ENCODE measurements around the gene MVB12B. TPM values are rescaled to one million over a fixed set of nuclear protein-coding genes. Genes with fewer than 3 reads are reported as not detected.
A peak's percentile ranks its signal among the peaks of the same experiment; 100 is the strongest.

MVB12B gene
- total RNA-seq, 2 donors from 2014 or later: 18.6 to 19.7 TPM

- Histone ChIP-seq H3K36me3 (ENCODE audit: control insufficient read depth, insufficient read depth, low read length) (no peaks in the 10 kb centered on the region), H3K4me1 (ENCODE audit: control insufficient read depth, insufficient read depth, low read length) (peaks cover 6% of the 10 kb centered on the region), H3K27me3 (ENCODE audit: control insufficient read depth, insufficient read depth, low read length, poor library complexity, severe bottlenecking) (peaks cover 12% of the 10 kb centered on the region), H3K9ac (ENCODE audit: extremely low read depth, low read length, poor library complexity, severe bottlenecking) (no peak overlapping the region), H3K9me3 (ENCODE audit: control insufficient read depth, low read length) (no peaks in the 10 kb centered on the region), H3K27ac (ENCODE audit: low read depth, low read length) (no peak overlapping the region), H3K4me3 (ENCODE audit: low read length) (no peak overlapping the region)
- Mint-ChIP-seq H3K4me1 (peaks cover 8% of the 10 kb centered on the region), H3K27me3 (ENCODE audit: insufficient read depth) (peaks cover 17% of the 10 kb centered on the region), H3K27ac (no peak overlapping the region), H3K9me3 (no peaks in the 10 kb centered on the region), H3K36me3 (ENCODE audit: low read depth) (no peaks in the 10 kb centered on the region), H3K4me3 (peak overlapping the region; percentile 53)
- 12 to 15% methylated on average over 21 to 37 of the region's 37 CpGs for WGBS, 2 experiments (ENCODE audit: insufficient coverage in 1 of 2, insufficient read length in 1 of 2)
- peak; percentile 99 for TF ChIP-seq CTCF (conservative IDR thresholded peaks at IDR 0.05)
- peak; percentile 97 for DNase-seq
Observed at GRCh38 chr9:126500600-126501382, 174.2 kb downstream of the MVB12B start.

DNA sequence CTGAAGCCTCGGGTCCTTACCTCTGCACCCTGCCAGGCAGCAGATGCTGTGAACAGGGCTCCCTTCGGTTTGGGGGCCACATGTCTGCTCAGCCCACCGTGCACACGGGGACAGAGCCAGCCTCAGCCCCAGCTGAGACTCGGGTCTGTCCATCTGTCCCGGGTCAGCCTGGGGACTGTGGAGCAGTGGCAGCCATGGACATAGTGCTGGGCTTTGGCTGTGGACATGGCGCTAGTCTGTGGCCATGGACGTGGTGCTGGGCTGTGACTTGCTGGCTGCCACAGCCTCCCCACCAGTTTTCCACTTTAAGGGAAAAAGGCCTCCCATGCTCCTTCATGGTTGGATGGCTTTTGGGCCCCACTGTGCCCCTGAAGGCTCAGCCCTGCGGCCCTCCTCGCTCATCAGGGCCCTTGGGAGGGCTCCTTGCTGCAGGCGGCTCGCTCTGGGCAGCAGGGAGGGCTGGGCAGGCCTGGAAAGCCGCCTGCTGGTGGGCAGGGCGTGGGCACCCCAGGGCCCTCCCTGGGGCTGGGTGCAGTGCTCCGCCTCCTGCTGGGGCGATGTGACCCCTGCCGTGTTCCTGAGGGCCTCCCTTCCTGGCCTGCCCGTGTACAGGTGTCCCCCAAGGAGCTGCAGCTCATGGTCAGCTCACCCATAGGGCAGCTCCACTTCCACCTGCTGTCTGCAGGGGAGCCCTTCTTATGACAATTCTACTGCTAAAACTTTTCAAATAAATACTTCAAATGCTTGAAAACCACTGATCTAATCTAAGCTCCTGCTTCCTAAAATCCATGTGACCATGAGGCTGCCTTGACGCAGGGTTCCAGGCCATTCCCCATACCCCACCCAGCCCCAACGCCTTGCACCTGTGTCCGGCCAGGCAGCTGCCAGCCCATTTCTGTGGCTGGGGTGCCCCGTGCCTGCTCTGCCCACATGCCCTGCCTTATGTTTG lies 175.0 kb downstream of the MVB12B start:
- peaks cover 20% of the 10 kb centered on the region for H3K27me3 Mint-ChIP-seq (ENCODE audit: insufficient read depth)
- peak; percentile 48 for DNase-seq
- no peaks in the 10 kb centered on the region for H3K9me3 Mint-ChIP-seq
- H3K27me3 ChIP-seq (ENCODE audit: control insufficient read depth, insufficient read depth, low read length, poor library complexity, severe bottlenecking): peaks cover 12% of the 10 kb centered on the region
- no peak overlapping the region for H3K27ac ChIP-seq (ENCODE audit: low read depth, low read length)
- no peaks in the 10 kb centered on the region for H3K36me3 Mint-ChIP-seq (ENCODE audit: low read depth)
- peaks cover 8% of the 10 kb centered on the region for H3K4me1 Mint-ChIP-seq
- TF ChIP-seq CTCF (conservative IDR thresholded peaks at IDR 0.05): peak; percentile 52
- H3K4me3 Mint-ChIP-seq: no peak overlapping the region
- no peak overlapping the region for H3K27ac Mint-ChIP-seq
- H3K9ac ChIP-seq (ENCODE audit: extremely low read depth, low read length, poor library complexity, severe bottlenecking): no peak overlapping the region
- H3K4me3 ChIP-seq (ENCODE audit: low read length): no peak overlapping the region
- WGBS, 2 experiments (ENCODE audit: insufficient coverage in 1 of 2, insufficient read length in 1 of 2): 92 to 98% methylated on average over 18 to 22 of the region's 22 CpGs
- no peaks in the 10 kb centered on the region for H3K9me3 ChIP-seq (ENCODE audit: control insufficient read depth, low read length)
- H3K4me1 ChIP-seq (ENCODE audit: control insufficient read depth, insufficient read depth, low read length): peaks cover 6% of the 10 kb centered on the region
- no peaks in the 10 kb centered on the region for H3K36me3 ChIP-seq (ENCODE audit: control insufficient read depth, insufficient read depth, low read length)

DNA sequence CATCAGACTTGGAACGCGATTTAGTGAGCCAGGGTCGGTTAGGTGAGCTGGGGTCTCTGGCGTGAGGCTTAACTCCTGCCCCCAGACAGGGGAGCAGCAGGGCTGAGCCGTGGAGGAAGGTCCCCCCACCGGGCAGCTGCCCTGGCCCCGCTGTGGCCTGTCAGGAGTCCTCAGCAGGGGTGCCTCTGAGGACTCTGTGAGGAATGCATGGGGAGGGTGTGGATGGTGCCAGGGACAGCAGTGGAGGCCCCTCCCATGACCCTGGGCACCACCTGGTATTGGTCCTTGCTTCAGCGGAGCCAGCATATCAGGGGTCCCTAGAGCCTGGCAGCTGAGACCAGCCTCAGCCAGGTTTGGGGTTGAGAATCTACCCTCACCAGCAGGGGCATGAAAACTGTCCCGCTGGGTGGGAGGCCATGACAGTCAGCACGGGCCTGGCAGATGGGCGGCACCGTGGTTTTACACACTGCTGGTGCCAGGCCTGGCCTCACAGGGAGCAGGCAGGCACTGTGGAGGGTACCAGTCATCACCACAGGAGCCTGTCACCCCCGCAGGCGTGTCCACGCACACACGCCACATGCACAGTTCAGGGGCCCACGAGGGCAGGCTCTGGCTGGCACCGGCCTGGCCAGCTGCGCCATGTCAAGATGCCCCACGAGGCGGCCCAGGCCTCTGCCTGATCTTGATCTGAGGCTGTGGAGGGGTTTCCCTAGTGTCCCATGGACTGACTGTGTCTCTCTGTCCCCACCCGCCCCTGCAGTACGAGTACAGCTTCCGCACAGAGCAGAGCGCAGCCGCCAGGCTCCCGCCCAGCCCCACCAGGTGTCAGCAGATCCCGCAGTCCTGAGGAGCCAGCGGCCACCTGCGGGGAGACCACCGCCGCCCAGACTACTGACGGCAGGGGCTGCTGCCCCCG lies 176.0 kb downstream of the MVB12B start:
- Mint-ChIP-seq H3K4me3 (no peak overlapping the region), H3K27ac (no peak overlapping the region), H3K4me1 (peaks cover 8% of the 10 kb centered on the region), H3K36me3 (ENCODE audit: low read depth) (no peaks in the 10 kb centered on the region), H3K9me3 (no peaks in the 10 kb centered on the region), H3K27me3 (ENCODE audit: insufficient read depth) (peaks cover 20% of the 10 kb centered on the region)
- no peak overlapping the region for H3K27ac ChIP-seq (ENCODE audit: low read depth, low read length)
- H3K9me3 ChIP-seq (ENCODE audit: control insufficient read depth, low read length): no peaks in the 10 kb centered on the region
- 83 to 89% methylated on average over 22 to 34 of the region's 34 CpGs for WGBS, 2 experiments (ENCODE audit: insufficient coverage in 1 of 2, insufficient read length in 1 of 2)
- H3K4me1 ChIP-seq (ENCODE audit: control insufficient read depth, insufficient read depth, low read length): peaks cover 6% of the 10 kb centered on the region
- no peak overlapping the region for H3K9ac ChIP-seq (ENCODE audit: extremely low read depth, low read length, poor library complexity, severe bottlenecking)
- peak; percentile 52 for TF ChIP-seq CTCF (conservative IDR thresholded peaks at IDR 0.05)
- H3K27me3 ChIP-seq (ENCODE audit: control insufficient read depth, insufficient read depth, low read length, poor library complexity, severe bottlenecking): peaks cover 12% of the 10 kb centered on the region
- DNase-seq: peak; percentile 78
- no peaks in the 10 kb centered on the region for H3K36me3 ChIP-seq (ENCODE audit: control insufficient read depth, insufficient read depth, low read length)
- no peak overlapping the region for H3K4me3 ChIP-seq (ENCODE audit: low read length)

Measured in endodermal cell (in vitro differentiated cells).